A549 (cell line): ENCODE results near the gene MRPL17. TPM values are rescaled to one million over a fixed set of nuclear protein-coding genes. Genes with fewer than 3 reads are reported as not detected.

Experiments used
- ATAC-seq, 2 experiments: fragments of 200-7000 bp in 1 of 2; fragments of >200 bp in 1 of 2; cut with Nextera tagmentation in 1 of 2; cut with Tn5 transposase in 1 of 2; 3 replicates each; pipeline versions ENCODE4 v1.8.0 to v1.9.1; 2018 to 2020; ENCODE audit warnings: mild to moderate bottlenecking in 1 of 2, moderate library complexity in 1 of 2
- CTCF ChIA-PET: fragments of 300-600 bp; sonication (Branson Sonifier 250); formaldehyde crosslinking; extraction: SDS; loops from one replicate; lab custom pipeline; 2021; ENCODE audit warnings: antibody characterized with exemption, inconsistent platforms; lab: Yijun Ruan, JAX
- POLR2A ChIA-PET: fragments of 350-600 bp; formaldehyde crosslinking; extraction: SDS; loops from one replicate; lab custom pipeline; 2021; ENCODE audit warnings: antibody characterized with exemption, inconsistent platforms; lab: Yijun Ruan, JAX
- DNase-seq, 2 experiments: peaks; one replicate each; pipeline versions ENCODE4 v3.0.0 to v3.0.0-alpha.2; 2011 to 2016; ENCODE audit warnings: low read depth in 1 of 2, low spot score in 1 of 2
- FAIRE-seq: peaks from 2 replicates; lab custom pipeline; 2011; peaks lifted over from hg19 to GRCh38; lab: Jason Lieb, UNC
- H3K27ac ChIP-seq, 2 experiments: fragments of >200 bp; sonication (Bioruptor Twin); formaldehyde crosslinking; 3 replicates each; pipeline ENCODE4 v1.5.1; 2016 to 2017
- H3K4me1 ChIP-seq: fragments of >200 bp; sonication (Bioruptor Twin); formaldehyde crosslinking; 3 replicates; pipeline ENCODE4 v1.6.1; 2016
- H3K4me2 ChIP-seq: fragments of >200 bp; sonication (Bioruptor Twin); formaldehyde crosslinking; 3 replicates; pipeline ENCODE4 v1.6.1; 2016
- H3K4me3 ChIP-seq: fragments of >200 bp; sonication (Bioruptor Twin); formaldehyde crosslinking; 3 replicates; pipeline ENCODE4 v1.5.1; 2016
- H3K9me3 ChIP-seq: fragments of >200 bp; sonication (Bioruptor Twin); formaldehyde crosslinking; 3 replicates; pipeline ENCODE4 v1.6.1; 2016
- CBX2 ChIP-seq: fragments of 200-600 bp; sonication (generic); IDR thresholded peaks from 2 replicates; pipeline ENCODE4 v1.6.1; 2016; ENCODE audit warnings: low read depth, mild to moderate bottlenecking, borderline replicate concordance
- EHMT2 ChIP-seq: fragments of 200-600 bp; sonication (generic); IDR thresholded peaks from 2 replicates; pipeline ENCODE4 v1.6.1; 2016; ENCODE audit warnings: antibody characterized with exemption, low read depth, mild to moderate bottlenecking, moderate library complexity
- FOXS1 ChIP-seq: fragments of 250-450 bp; sonication (Bioruptor Pico); IDR thresholded peaks from 2 replicates; pipeline ENCODE4 v1.5.0; 2020; ENCODE audit warnings: mild to moderate bottlenecking, moderate library complexity
- HOXA7 ChIP-seq: fragments of 250-450 bp; sonication (Bioruptor Pico); IDR thresholded peaks from 2 replicates; pipeline ENCODE4 v1.5.0; 2020; ENCODE audit warnings: mild to moderate bottlenecking, moderate library complexity
- JUNB ChIP-seq: fragments of >200 bp; sonication (Bioruptor Twin); formaldehyde crosslinking; IDR thresholded peaks from 2 replicates; pipeline ENCODE4 v1.6.1; 2016
- MAFK ChIP-seq: fragments of 450-650 bp; IDR thresholded peaks from 2 replicates; pipeline ENCODE4 v1.6.1; 2014; ENCODE audit not compliant: partially characterized antibody
- MAZ ChIP-seq: fragments of 150-350 bp; IDR thresholded peaks from 2 replicates; pipeline ENCODE4 v1.6.1; 2014; ENCODE audit warnings: antibody characterized with exemption, low read depth, low read length, borderline replicate concordance
- MYC ChIP-seq: IDR thresholded peaks from 2 replicates; pipeline ENCODE4 v1.6.1; 2012; ENCODE audit warnings: mild to moderate bottlenecking, inconsistent platforms, low read length, improper control_type of control experiment, borderline replicate concordance
- POLR2A ChIP-seq: IDR thresholded peaks from 2 replicates; pipeline ENCODE4 v1.6.1; 2012; ENCODE audit warnings: mild to moderate bottlenecking, low read length
- SMC3 ChIP-seq: fragments of >200 bp; sonication (Bioruptor Twin); formaldehyde crosslinking; IDR thresholded peaks from 3 replicates; pipeline ENCODE4 v1.6.1; 2018; ENCODE audit warnings: inconsistent platforms
- TP53 ChIP-seq: fragments of 250-450 bp; sonication (Bioruptor Pico); IDR thresholded peaks from 2 replicates; pipeline ENCODE4 v1.5.0; 2021; ENCODE audit warnings: mild to moderate bottlenecking, moderate library complexity
- whole genome bisulfite sequencing: methylation state at CpG from one replicate; pipeline ENCODE4 v1.1.6; 2017; ENCODE audit errors: missing lambda C conversion rate; 5-methylcytosine and 5-hydroxymethylcytosine counted together
- polyA plus RNA-seq, 4 experiments: library from polyadenylated mRNA; depleted of rRNA in 3 of 4; stranded (reverse); fragments of >200 nt; fragmentation: RNase III in 1 of 4; extraction: RNeasy Plus Mini Kit Qiagen cat#74134 plus additional on column Dnase treatment in 1 of 4; gene quantifications; 2 replicates in 3 of 4; 3 replicates in 1 of 4; pipeline ENCODE4 v1.2.3, GENCODE V29; 2011 to 2017
- TF ChIP-seq, protein P1 (sequence below): fragments of 250-450 bp; sonication (Bioruptor Pico); IDR thresholded peaks from 2 replicates; pipeline ENCODE4 v1.5.0; 2020; ENCODE audit warnings: low read depth, mild to moderate bottlenecking, moderate library complexity
- TF ChIP-seq, protein P2 (sequence below): IDR thresholded peaks from 2 replicates; pipeline ENCODE4 v1.6.1; 2012
- TF ChIP-seq, protein P3 (sequence below): IDR thresholded peaks from 2 replicates; pipeline ENCODE4 v1.6.1; 2012
- TF ChIP-seq, protein P4 (sequence below): fragments of >200 bp; sonication (Bioruptor Twin); formaldehyde crosslinking; IDR thresholded peaks from 3 replicates; pipeline ENCODE4 v1.5.1; 2016
- TF ChIP-seq, protein P5 (sequence below): fragments of 200-600 bp; sonication (generic); IDR thresholded peaks from 2 replicates; pipeline ENCODE4 v1.6.1; 2016; ENCODE audit warnings: antibody characterized with exemption, mild to moderate bottlenecking, moderate library complexity
- TF ChIP-seq, protein P6 (sequence below): fragments of 250-450 bp; sonication (Bioruptor Pico); IDR thresholded peaks from 2 replicates; pipeline ENCODE4 v1.5.0; 2021; ENCODE audit warnings: mild to moderate bottlenecking, moderate library complexity, borderline replicate concordance

MRPL17 gene
- polyA plus RNA-seq, 2 of the 4 experiments (the other 2 are of a cell fraction) = 96.8 to 128 TPM

DNA sequence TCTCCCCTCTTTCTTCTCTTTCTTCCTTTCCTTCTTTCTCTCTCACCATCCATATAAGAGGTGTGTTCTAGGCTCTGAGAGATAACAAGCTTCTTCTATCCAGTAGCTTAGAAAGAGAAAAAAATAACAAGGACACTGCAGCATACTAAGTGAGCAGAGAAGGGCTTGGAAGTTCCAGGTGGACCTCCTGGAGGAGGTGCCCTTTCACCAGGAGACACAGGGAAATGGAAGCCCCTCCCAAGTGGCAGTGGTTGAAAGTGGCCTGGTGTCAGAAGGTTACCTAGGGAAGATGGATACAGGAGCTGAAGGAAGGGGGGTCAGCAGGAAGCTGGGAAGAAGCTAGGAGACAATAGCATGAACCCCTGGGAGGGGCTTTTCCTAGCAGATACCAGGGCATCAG is 33.0 kb downstream of the MRPL17 start:
- ATAC-seq = no peak
- H3K4me1 ChIP-seq = no peaks in the 10 kb centered on the region
- TF ChIP-seq FOXS1 (CRISPR knock-in tag) = no peak
- TF ChIP-seq, all 56 proteins: peak for 0
- no peaks in the 10 kb centered on the region for H3K9me3 ChIP-seq
- FAIRE-seq (no peak), DNase-seq (no peak)
- CTCF ChIA-PET = interaction anchor here (0.9 to 1.9 kb wide), 5 partner anchors 9 to 82 kb away, joined by 3 to 7 read pairs (median 3); partner anchors contain the start of gene MRPL17
- POLR2A ChIA-PET = interaction anchor here (0.9 kb wide), 1 partner anchor 33 kb away, joined by 3 read pairs; the partner anchor contains the start of gene MRPL17
- H3K4me2 ChIP-seq = no peak overlapping the region
- no peak overlapping the region for H3K27ac ChIP-seq
- H3K4me3 ChIP-seq = no peak overlapping the region

DNA sequence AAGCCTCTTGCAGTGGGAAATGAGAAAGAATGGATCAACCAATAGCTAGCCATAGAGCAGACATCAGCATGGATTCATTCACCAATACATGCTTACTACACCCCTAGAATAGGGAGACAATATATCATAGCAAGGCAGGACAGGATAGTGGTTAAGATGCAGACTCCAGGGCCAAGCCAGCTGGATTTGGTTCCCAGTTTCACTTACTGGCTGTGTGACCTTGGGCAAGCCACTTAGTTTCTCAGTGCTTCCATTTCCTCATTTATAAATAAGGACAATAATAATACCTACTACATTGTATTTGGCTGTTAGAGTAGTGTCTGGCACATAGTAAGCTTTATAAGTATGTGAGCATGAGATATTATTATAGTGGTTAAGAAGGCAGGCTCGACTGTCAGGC is 34.6 kb downstream of the MRPL17 start:
- no peaks in the 10 kb centered on the region for H3K4me1 ChIP-seq
- FAIRE-seq (no peak), DNase-seq (no peak), ATAC-seq (no peak)
- no peak overlapping the region for H3K4me3 ChIP-seq
- WGBS = 6% methylated on average over 1 of the region's 1 CpG
- CTCF ChIA-PET = interaction anchor here (1.7 kb wide), 1 partner anchor 10 kb away, joined by 4 read pairs; no protein-coding TSS in a partner anchor
- POLR2A ChIA-PET = no interaction called here
- TF ChIP-seq, protein P1, sequence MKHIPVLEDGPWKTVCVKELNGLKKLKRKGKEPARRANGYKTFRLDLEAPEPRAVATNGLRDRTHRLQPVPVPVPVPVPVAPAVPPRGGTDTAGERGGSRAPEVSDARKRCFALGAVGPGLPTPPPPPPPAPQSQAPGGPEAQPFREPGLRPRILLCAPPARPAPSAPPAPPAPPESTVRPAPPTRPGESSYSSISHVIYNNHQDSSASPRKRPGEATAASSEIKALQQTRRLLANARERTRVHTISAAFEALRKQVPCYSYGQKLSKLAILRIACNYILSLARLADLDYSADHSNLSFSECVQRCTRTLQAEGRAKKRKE (CRISPR knock-in tag) = no peak
- no peak for TF ChIP-seq MAZ
- TF ChIP-seq, protein P2, sequence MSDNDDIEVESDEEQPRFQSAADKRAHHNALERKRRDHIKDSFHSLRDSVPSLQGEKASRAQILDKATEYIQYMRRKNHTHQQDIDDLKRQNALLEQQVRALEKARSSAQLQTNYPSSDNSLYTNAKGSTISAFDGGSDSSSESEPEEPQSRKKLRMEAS = no peak
- TF ChIP-seq, protein P3, sequence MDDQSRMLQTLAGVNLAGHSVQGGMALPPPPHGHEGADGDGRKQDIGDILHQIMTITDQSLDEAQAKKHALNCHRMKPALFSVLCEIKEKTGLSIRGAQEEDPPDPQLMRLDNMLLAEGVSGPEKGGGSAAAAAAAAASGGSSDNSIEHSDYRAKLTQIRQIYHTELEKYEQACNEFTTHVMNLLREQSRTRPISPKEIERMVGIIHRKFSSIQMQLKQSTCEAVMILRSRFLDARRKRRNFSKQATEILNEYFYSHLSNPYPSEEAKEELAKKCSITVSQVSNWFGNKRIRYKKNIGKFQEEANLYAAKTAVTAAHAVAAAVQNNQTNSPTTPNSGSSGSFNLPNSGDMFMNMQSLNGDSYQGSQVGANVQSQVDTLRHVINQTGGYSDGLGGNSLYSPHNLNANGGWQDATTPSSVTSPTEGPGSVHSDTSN = no peak
- no peak for TF ChIP-seq MAFK
- no peak for TF ChIP-seq HOXA7
- TF ChIP-seq, protein P4, sequence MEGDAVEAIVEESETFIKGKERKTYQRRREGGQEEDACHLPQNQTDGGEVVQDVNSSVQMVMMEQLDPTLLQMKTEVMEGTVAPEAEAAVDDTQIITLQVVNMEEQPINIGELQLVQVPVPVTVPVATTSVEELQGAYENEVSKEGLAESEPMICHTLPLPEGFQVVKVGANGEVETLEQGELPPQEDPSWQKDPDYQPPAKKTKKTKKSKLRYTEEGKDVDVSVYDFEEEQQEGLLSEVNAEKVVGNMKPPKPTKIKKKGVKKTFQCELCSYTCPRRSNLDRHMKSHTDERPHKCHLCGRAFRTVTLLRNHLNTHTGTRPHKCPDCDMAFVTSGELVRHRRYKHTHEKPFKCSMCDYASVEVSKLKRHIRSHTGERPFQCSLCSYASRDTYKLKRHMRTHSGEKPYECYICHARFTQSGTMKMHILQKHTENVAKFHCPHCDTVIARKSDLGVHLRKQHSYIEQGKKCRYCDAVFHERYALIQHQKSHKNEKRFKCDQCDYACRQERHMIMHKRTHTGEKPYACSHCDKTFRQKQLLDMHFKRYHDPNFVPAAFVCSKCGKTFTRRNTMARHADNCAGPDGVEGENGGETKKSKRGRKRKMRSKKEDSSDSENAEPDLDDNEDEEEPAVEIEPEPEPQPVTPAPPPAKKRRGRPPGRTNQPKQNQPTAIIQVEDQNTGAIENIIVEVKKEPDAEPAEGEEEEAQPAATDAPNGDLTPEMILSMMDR = no peak
- TF ChIP-seq MYC = no peak
- TF ChIP-seq, protein P5, sequence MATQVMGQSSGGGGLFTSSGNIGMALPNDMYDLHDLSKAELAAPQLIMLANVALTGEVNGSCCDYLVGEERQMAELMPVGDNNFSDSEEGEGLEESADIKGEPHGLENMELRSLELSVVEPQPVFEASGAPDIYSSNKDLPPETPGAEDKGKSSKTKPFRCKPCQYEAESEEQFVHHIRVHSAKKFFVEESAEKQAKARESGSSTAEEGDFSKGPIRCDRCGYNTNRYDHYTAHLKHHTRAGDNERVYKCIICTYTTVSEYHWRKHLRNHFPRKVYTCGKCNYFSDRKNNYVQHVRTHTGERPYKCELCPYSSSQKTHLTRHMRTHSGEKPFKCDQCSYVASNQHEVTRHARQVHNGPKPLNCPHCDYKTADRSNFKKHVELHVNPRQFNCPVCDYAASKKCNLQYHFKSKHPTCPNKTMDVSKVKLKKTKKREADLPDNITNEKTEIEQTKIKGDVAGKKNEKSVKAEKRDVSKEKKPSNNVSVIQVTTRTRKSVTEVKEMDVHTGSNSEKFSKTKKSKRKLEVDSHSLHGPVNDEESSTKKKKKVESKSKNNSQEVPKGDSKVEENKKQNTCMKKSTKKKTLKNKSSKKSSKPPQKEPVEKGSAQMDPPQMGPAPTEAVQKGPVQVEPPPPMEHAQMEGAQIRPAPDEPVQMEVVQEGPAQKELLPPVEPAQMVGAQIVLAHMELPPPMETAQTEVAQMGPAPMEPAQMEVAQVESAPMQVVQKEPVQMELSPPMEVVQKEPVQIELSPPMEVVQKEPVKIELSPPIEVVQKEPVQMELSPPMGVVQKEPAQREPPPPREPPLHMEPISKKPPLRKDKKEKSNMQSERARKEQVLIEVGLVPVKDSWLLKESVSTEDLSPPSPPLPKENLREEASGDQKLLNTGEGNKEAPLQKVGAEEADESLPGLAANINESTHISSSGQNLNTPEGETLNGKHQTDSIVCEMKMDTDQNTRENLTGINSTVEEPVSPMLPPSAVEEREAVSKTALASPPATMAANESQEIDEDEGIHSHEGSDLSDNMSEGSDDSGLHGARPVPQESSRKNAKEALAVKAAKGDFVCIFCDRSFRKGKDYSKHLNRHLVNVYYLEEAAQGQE = no peak
- no peak for TF ChIP-seq SMC3
- no peak for TF ChIP-seq POLR2A
- no peak overlapping the region for H3K27ac ChIP-seq
- no peak overlapping the region for H3K4me2 ChIP-seq
- H3K9me3 ChIP-seq = no peaks in the 10 kb centered on the region

DNA sequence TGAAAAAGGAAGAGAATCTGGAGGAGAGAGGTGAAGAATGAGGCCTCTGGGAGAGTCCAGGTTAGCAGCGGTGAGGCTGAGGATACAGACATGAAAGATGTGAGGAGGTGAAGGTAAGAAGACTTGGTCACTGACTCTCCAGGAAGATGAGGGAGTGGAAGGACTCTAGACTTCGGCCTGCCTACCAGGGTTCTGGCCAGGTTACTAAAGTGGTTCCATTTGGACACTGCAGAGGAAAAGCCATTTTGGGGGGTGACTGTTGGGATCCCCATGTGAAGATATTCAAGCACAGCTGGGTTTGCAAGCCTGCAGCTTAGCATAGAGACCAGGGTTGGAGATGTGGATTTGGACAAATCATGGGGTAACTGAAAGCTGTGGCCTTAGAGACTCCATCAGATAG is 35.3 kb downstream of the MRPL17 start:
- ATAC-seq (no peak), FAIRE-seq (no peak), DNase-seq (no peak)
- no peak overlapping the region for H3K27ac ChIP-seq
- H3K4me1 ChIP-seq = no peaks in the 10 kb centered on the region
- no peaks in the 10 kb centered on the region for H3K9me3 ChIP-seq
- 58% methylated on average over 2 of the region's 2 CpGs for WGBS
- ChIA-PET CTCF (interaction anchor here (1.7 kb wide), 1 partner anchor 10 kb away, joined by 4 read pairs; no protein-coding TSS in a partner anchor), POLR2A (no interaction called here)
- H3K4me2 ChIP-seq = no peak overlapping the region
- no peak overlapping the region for H3K4me3 ChIP-seq
- TF ChIP-seq JUNB = no peak
- TF ChIP-seq EHMT2 = no peak
- TF ChIP-seq, protein P6, sequence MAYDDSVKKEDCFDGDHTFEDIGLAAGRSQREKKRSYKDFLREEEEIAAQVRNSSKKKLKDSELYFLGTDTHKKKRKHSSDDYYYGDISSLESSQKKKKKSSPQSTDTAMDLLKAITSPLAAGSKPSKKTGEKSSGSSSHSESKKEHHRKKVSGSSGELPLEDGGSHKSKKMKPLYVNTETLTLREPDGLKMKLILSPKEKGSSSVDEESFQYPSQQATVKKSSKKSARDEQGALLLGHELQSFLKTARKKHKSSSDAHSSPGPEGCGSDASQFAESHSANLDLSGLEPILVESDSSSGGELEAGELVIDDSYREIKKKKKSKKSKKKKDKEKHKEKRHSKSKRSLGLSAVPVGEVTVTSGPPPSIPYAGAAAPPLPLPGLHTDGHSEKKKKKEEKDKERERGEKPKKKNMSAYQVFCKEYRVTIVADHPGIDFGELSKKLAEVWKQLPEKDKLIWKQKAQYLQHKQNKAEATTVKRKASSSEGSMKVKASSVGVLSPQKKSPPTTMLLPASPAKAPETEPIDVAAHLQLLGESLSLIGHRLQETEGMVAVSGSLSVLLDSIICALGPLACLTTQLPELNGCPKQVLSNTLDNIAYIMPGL = no peak
- TF ChIP-seq, protein P3 = no peak
- TF ChIP-seq, protein P5 = no peak
- no peak for TF ChIP-seq HOXA7
- no peak for TF ChIP-seq TP53 (CRISPR knock-in tag)
- no peak for TF ChIP-seq CBX2
